Upper lobe of left lung (tissue), 6 donors: ENCODE results near the gene GPR55. TPM values are rescaled to one million over a fixed set of nuclear protein-coding genes. Genes with fewer than 3 reads are reported as not detected.

Experiments
- ATAC-seq, 2 donors: fragments of 200-7000 bp; cut with Tn5 transposase; one replicate each; pipeline ENCODE4 v1.9.1; 2022; ENCODE audit warnings: mild to moderate bottlenecking in 2 of 2, moderate library complexity in 2 of 2; ENCODE audit not compliant: low FRiP score in 2 of 2
- DNase-seq, 2 donors: peaks; one replicate each; pipeline ENCODE4 v3.0.0-alpha.2; 2019 to 2020
- H3K27ac ChIP-seq, 4 donors: fragments of 200-600 bp; sonication (generic); one replicate each; pipeline ENCODE4 v1.5.1; 2016 to 2019
- H3K27me3 ChIP-seq, 4 donors: fragments of 200-600 bp; sonication (generic); one replicate each; pipeline ENCODE4 v1.5.1; 2017 to 2019
- H3K36me3 ChIP-seq, 4 donors: fragments of 200-600 bp; sonication (generic); one replicate each; pipeline ENCODE4 v1.5.1; 2016 to 2019
- H3K4me1 ChIP-seq, 4 donors: fragments of 200-600 bp; sonication (generic); one replicate each; pipeline ENCODE4 v1.5.1; 2018 to 2019
- H3K4me3 ChIP-seq, 4 donors: fragments of 200-600 bp; sonication (generic); one replicate each; pipeline ENCODE4 v1.5.1; 2017 to 2019; ENCODE audit warnings: mild to moderate bottlenecking in 2 of 4, moderate library complexity in 1 of 4
- H3K9me3 ChIP-seq, 4 donors: fragments of 200-600 bp; sonication (generic); one replicate each; pipeline ENCODE4 v1.5.1; 2018 to 2019
- EP300 ChIP-seq, 4 donors: sonication (generic); formaldehyde crosslinking; IDR thresholded peaks; one replicate each; pipeline ENCODE4 v1.5.1; 2017; ENCODE audit warnings: antibody characterized with exemption in 4 of 4, control low read depth in 2 of 4
- POLR2A ChIP-seq, 4 donors: fragments of 450-650 bp; IDR thresholded peaks; one replicate each; pipeline ENCODE4 v1.5.1; 2016 to 2017; ENCODE audit warnings: antibody characterized with exemption in 4 of 4, mild to moderate bottlenecking in 2 of 4
- POLR2AphosphoS5 ChIP-seq, 2 donors: sonication (generic); formaldehyde crosslinking; IDR thresholded peaks; one replicate each; pipeline ENCODE4 v1.5.1; 2017; ENCODE audit warnings: antibody characterized with exemption in 2 of 2
- WGBS, 2 donors: methylation state at CpG; one replicate each; pipeline ENCODE4 v1.1.5; 2017 to 2018; 5-methylcytosine and 5-hydroxymethylcytosine counted together
- total RNA-seq, 6 donors: library from RNA; depleted of rRNA in 4 of 6; stranded (reverse); fragments of >200 nt in 4 of 6; gene quantifications; one replicate each; pipeline versions ENCODE4 v1.1.0 to v1.2.1, GENCODE V29; 2016 to 2021
- TF ChIP-seq, protein P1 (sequence below), 6 experiments: fragments of 450-650 bp in 4 of 6; fragments of 200-600 bp in 2 of 6; sonication (generic) in 2 of 6; IDR thresholded peaks; one replicate each; pipeline ENCODE4 v1.5.1; 2016 to 2019; ENCODE audit warnings: antibody characterized with exemption in 6 of 6
- donor health status: DM: no; HTN: no; CAD: no; lungs with moderate emphysema.
- donor health status: DM: no; HTN: yes; CAD: no; lungs with severe emphysema.

Gene GPR55
- total RNA-seq, 6 donors from 2014 or later, result 0.15 to 0.84 (median 0.52) TPM; not detected in 2

- H3K27ac ChIP-seq, result no peak overlapping the region
- no peak overlapping the region for H3K4me3 ChIP-seq
- WGBS, 2 donors, result 78 to 87% methylated on average over 10 to 13 of the region's 13 CpGs
- TF ChIP-seq POLR2AphosphoS5 (IDR thresholded peaks at IDR 0.05) (no peak), POLR2A (IDR thresholded peaks at IDR 0.05) (no peak), EP300 (IDR thresholded peaks at IDR 0.05) (no peak)
- TF ChIP-seq, protein P1, sequence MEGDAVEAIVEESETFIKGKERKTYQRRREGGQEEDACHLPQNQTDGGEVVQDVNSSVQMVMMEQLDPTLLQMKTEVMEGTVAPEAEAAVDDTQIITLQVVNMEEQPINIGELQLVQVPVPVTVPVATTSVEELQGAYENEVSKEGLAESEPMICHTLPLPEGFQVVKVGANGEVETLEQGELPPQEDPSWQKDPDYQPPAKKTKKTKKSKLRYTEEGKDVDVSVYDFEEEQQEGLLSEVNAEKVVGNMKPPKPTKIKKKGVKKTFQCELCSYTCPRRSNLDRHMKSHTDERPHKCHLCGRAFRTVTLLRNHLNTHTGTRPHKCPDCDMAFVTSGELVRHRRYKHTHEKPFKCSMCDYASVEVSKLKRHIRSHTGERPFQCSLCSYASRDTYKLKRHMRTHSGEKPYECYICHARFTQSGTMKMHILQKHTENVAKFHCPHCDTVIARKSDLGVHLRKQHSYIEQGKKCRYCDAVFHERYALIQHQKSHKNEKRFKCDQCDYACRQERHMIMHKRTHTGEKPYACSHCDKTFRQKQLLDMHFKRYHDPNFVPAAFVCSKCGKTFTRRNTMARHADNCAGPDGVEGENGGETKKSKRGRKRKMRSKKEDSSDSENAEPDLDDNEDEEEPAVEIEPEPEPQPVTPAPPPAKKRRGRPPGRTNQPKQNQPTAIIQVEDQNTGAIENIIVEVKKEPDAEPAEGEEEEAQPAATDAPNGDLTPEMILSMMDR (IDR thresholded peaks at IDR 0.05), result no peak
- DNase-seq, result no peak
- ATAC-seq, result no peak
- H3K4me1 ChIP-seq, result peaks cover 12 to 29% (median 23%) of the 10 kb centered on the region in 4 donors
- peaks cover 0 to 11% (median 3%) of the 10 kb centered on the region in 4 donors for H3K27me3 ChIP-seq
- no peaks in the 10 kb centered on the region for H3K9me3 ChIP-seq
- no peaks in the 10 kb centered on the region for H3K36me3 ChIP-seq
Measured at GRCh38 chr2:230863442-230864121, 61.5 kb downstream of the GPR55 start.

GRCh38 chr2:230863031-230863430, 62.0 kb downstream of the GPR55 start:
- no peak for ATAC-seq

GRCh38 chr2:230862292-230862691, 62.8 kb downstream of the GPR55 start:
- peaks cover 12 to 29% (median 20%) of the 10 kb centered on the region in 4 donors for H3K4me1 ChIP-seq
- peaks cover 0 to 11% (median 3%) of the 10 kb centered on the region in 4 donors for H3K27me3 ChIP-seq
- no peaks in the 10 kb centered on the region for H3K9me3 ChIP-seq
- DNase-seq, result no peak
- TF ChIP-seq POLR2A (IDR thresholded peaks at IDR 0.05) (no peak), POLR2AphosphoS5 (IDR thresholded peaks at IDR 0.05) (no peak), EP300 (IDR thresholded peaks at IDR 0.05) (no peak)
- TF ChIP-seq, protein P1 (IDR thresholded peaks at IDR 0.05), result no peak
- H3K36me3 ChIP-seq, result no peaks in the 10 kb centered on the region
- ATAC-seq, result no peak
- H3K27ac ChIP-seq, result no peak overlapping the region
- WGBS, 2 donors, result 93 to 94% methylated on average over 5 of the region's 5 CpGs
- H3K4me3 ChIP-seq, result no peak overlapping the region

More at GRCh38 chr2:230863031-230863430, 62.0 kb downstream of the GPR55 start:
- WGBS, 2 donors, result 73 to 74% methylated on average over 7 to 8 of the region's 8 CpGs
- no peaks in the 10 kb centered on the region for H3K36me3 ChIP-seq
- TF ChIP-seq EP300 (IDR thresholded peaks at IDR 0.05) (no peak), POLR2A (IDR thresholded peaks at IDR 0.05) (no peak), POLR2AphosphoS5 (IDR thresholded peaks at IDR 0.05) (no peak)
- TF ChIP-seq, protein P1 (IDR thresholded peaks at IDR 0.05), result no peak
- H3K27me3 ChIP-seq, result peaks cover 0 to 11% (median 3%) of the 10 kb centered on the region in 4 donors
- H3K27ac ChIP-seq, result no peak overlapping the region
- no peak overlapping the region for H3K4me3 ChIP-seq
- no peaks in the 10 kb centered on the region for H3K9me3 ChIP-seq
- no peak for DNase-seq
- H3K4me1 ChIP-seq, result peaks cover 12 to 29% (median 23%) of the 10 kb centered on the region in 4 donors

DNA sequence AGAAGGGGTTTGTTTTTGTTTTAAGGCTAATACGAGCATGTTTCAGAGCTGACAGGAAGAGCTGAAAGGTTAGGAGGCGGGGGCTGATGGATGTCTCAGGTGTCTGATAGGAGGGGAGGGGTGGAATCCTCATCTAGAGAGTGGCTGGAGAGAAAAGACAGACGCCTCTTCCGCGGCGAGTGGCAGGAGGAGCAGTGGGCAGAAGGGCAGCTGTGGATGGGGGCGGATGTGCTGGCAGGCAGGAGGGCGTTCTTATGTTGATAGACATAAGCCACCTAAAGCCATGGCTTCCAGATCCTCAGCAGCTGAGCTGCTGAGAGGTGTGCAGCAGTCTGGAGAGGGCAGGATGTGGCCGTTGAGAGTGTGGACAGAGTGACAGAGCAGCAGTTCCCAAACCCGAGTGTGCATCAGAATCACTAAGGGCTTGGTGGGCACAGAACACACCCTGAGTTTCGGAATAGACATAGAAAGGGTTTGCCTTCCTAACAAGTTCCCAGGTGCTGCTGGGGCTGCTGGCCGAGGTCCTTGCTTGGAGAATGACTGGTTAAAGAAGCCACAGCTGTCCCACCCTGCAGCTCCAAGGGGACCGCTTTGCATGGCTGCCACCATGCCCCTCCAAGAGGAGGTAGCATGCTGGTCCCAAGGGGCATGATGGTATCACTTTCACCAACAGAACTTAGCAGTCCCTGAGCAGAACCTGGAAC, 63.3 kb downstream of the GPR55 start:
- WGBS, 2 donors, result 44 to 47% methylated on average over 13 of the region's 13 CpGs
- Histone ChIP-seq H3K4me3 (no peak overlapping the region), H3K36me3 (no peaks in the 10 kb centered on the region), H3K4me1 (peaks cover 12 to 29% (median 20%) of the 10 kb centered on the region in 4 donors), H3K9me3 (no peaks in the 10 kb centered on the region), H3K27me3 (peaks cover 0 to 11% (median 3%) of the 10 kb centered on the region in 4 donors), H3K27ac (no peak overlapping the region)
- no peak for DNase-seq
- no peak for TF ChIP-seq POLR2A (IDR thresholded peaks at IDR 0.05)
- no peak for ATAC-seq

Other genes with a start within 250 kb of the GPR55 start
- gene CAB39, start 212.4 kb downstream of the GPR55 start, total RNA-seq, result 100 to 1,000 TPM in 1 of 6 donors, 10 to 100 TPM in 5; 56.5 to 125 (median 76.7) TPM
- 10 to 100 TPM; 19.9 to 40.4 (median 25.6) TPM for gene ITM2C, start 60.3 kb downstream of the GPR55 start, total RNA-seq
- not detected for gene SPATA3, start 70.9 kb upstream of the GPR55 start, total RNA-seq
- gene C2orf72, start 112.3 kb upstream of the GPR55 start, total RNA-seq, result under 1 TPM in 3 of 6 donors, not detected in 3; 0.37 to 0.84 (median 0.61) TPM
- gene PSMD1, start 131.6 kb upstream of the GPR55 start, total RNA-seq, result 10 to 100 TPM; 24.6 to 68.1 (median 57.0) TPM
- gene HTR2B, start 199.8 kb upstream of the GPR55 start, total RNA-seq, result 1 to 10 TPM in 1 of 6 donors, under 1 TPM in 4, not detected in 1; 0.15 to 1.0 (median 0.37) TPM